ENCODE results near the gene JADE2.
A peak's percentile ranks its signal among the peaks of the same experiment; 100 is the strongest.

JADE2 gene

DNA sequence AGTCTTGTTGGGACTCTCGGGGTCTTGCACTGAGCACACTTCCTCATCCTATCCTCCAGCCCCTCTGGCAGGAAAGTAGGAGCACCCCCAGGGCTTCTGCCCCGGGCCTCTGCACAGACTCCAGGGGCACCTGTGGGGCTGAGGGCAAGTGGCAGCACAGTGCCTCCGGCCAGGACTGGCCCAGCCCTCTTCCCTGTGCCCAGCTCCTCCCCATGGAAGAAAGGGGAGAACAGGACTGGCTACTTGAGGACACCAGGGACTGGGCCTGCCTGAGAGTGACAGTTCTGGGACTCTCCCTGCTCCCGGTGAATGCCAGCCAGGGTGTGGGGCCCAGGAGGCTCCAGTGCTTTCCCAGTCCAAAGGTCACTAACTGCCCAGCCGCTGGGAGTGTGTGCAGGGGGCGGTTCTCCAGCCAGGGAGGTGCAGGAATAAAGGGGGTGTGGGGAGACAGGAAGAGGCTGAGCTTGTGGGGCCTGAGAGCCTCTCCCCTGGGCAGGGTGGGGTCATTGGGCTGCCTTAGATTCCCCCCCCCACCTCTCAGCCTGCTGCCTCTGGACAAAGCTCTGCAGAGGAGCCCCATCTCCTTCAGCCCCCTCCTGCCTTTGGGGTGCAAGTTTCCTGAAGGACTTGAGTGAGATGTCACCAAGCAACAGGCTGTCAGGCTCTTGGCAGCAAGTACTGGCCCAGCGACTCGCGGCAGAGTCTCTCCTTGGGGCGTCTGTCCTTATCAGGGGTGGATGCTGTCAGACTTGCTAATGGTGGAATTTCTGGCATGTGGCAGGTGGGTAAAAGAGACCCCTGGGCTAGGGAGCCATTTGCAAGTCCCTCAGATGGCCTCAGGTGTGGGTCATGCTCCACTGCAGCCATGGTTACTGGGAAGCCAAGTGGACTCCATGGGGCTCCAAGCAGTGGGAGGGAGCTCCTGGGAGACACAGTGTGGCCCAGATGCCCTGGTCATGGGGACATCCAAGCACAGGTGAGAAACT is 19.1 kb upstream of the JADE2 start:
- TF ChIP-seq, protein P1, sequence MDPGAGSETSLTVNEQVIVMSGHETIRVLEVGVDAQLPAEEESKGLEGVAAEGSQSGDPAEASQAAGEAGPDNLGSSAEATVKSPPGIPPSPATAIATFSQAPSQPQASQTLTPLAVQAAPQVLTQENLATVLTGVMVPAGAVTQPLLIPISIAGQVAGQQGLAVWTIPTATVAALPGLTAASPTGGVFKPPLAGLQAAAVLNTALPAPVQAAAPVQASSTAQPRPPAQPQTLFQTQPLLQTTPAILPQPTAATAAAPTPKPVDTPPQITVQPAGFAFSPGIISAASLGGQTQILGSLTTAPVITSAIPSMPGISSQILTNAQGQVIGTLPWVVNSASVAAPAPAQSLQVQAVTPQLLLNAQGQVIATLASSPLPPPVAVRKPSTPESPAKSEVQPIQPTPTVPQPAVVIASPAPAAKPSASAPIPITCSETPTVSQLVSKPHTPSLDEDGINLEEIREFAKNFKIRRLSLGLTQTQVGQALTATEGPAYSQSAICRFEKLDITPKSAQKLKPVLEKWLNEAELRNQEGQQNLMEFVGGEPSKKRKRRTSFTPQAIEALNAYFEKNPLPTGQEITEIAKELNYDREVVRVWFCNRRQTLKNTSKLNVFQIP (CRISPR knock-in tag; IDR thresholded peaks at IDR 0.05; ENCODE audit: borderline replicate concordance, low read depth), result no peak
- no peak for TF ChIP-seq ZNF8 (CRISPR knock-in tag; IDR thresholded peaks at IDR 0.05)
- no peak for TF ChIP-seq ARNTL (CRISPR knock-in tag; IDR thresholded peaks at IDR 0.05; ENCODE audit: borderline replicate concordance, low read depth)
- no peak for TF ChIP-seq TOX (CRISPR knock-in tag; IDR thresholded peaks at IDR 0.05; ENCODE audit: borderline replicate concordance)
- TF ChIP-seq, protein P2, sequence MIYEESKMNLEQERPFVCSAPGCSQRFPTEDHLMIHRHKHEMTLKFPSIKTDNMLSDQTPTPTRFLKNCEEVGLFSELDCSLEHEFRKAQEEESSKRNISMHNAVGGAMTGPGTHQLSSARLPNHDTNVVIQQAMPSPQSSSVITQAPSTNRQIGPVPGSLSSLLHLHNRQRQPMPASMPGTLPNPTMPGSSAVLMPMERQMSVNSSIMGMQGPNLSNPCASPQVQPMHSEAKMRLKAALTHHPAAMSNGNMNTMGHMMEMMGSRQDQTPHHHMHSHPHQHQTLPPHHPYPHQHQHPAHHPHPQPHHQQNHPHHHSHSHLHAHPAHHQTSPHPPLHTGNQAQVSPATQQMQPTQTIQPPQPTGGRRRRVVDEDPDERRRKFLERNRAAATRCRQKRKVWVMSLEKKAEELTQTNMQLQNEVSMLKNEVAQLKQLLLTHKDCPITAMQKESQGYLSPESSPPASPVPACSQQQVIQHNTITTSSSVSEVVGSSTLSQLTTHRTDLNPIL (CRISPR knock-in tag; IDR thresholded peaks at IDR 0.05; ENCODE audit: low read depth), result no peak
- TF ChIP-seq, protein P3, sequence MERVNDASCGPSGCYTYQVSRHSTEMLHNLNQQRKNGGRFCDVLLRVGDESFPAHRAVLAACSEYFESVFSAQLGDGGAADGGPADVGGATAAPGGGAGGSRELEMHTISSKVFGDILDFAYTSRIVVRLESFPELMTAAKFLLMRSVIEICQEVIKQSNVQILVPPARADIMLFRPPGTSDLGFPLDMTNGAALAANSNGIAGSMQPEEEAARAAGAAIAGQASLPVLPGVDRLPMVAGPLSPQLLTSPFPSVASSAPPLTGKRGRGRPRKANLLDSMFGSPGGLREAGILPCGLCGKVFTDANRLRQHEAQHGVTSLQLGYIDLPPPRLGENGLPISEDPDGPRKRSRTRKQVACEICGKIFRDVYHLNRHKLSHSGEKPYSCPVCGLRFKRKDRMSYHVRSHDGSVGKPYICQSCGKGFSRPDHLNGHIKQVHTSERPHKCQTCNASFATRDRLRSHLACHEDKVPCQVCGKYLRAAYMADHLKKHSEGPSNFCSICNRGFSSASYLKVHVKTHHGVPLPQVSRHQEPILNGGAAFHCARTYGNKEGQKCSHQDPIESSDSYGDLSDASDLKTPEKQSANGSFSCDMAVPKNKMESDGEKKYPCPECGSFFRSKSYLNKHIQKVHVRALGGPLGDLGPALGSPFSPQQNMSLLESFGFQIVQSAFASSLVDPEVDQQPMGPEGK (CRISPR knock-in tag; IDR thresholded peaks at IDR 0.05; ENCODE audit: borderline replicate concordance), result no peak
- TF ChIP-seq ZC3H10 (CRISPR knock-in tag; IDR thresholded peaks at IDR 0.05), result no peak
- TF ChIP-seq ESRRG (CRISPR knock-in tag; IDR thresholded peaks at IDR 0.05), result no peak
- TF ChIP-seq BACH2 (CRISPR knock-in tag; IDR thresholded peaks at IDR 0.05; ENCODE audit: borderline replicate concordance), result no peak
- TF ChIP-seq ZNF70 (CRISPR knock-in tag; IDR thresholded peaks at IDR 0.05), result no peak
- TF ChIP-seq CSDC2 (CRISPR knock-in tag; IDR thresholded peaks at IDR 0.05), result no peak
- no peak for TF ChIP-seq PPARA (CRISPR knock-in tag; IDR thresholded peaks at IDR 0.05; ENCODE audit: borderline replicate concordance)
- no peak for TF ChIP-seq ZFP3 (CRISPR knock-in tag; IDR thresholded peaks at IDR 0.05)
- peak; percentile 84 for ATAC-seq

DNA sequence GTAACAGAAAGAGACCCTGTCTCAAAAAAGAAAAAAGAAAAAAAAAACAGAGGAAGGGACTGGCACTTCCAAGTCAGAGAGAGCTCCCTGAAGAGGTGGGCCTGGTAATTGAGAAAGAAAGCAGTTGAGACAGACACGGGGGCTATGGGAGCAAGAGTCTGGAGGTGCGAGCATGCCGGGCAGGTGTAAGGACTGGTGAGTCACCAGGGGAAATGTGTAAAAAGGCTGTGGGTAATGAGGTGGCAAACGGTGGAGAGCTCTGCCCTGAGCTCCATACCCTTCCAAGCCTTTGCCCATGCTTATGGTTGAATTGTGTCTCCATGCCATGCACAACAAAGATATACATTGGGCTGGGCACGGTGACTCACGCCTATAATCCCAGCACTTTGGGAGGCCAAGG is 18.0 kb upstream of the JADE2 start:
- TF ChIP-seq ARNTL (CRISPR knock-in tag; IDR thresholded peaks at IDR 0.05; ENCODE audit: borderline replicate concordance, low read depth) (no peak), ZNF70 (CRISPR knock-in tag; IDR thresholded peaks at IDR 0.05) (no peak), ZFP3 (CRISPR knock-in tag; IDR thresholded peaks at IDR 0.05) (no peak), ESRRG (CRISPR knock-in tag; IDR thresholded peaks at IDR 0.05) (no peak), GLIS3 (CRISPR knock-in tag; IDR thresholded peaks at IDR 0.05) (no peak), SNAI2 (CRISPR knock-in tag; IDR thresholded peaks at IDR 0.05) (no peak)

DNA sequence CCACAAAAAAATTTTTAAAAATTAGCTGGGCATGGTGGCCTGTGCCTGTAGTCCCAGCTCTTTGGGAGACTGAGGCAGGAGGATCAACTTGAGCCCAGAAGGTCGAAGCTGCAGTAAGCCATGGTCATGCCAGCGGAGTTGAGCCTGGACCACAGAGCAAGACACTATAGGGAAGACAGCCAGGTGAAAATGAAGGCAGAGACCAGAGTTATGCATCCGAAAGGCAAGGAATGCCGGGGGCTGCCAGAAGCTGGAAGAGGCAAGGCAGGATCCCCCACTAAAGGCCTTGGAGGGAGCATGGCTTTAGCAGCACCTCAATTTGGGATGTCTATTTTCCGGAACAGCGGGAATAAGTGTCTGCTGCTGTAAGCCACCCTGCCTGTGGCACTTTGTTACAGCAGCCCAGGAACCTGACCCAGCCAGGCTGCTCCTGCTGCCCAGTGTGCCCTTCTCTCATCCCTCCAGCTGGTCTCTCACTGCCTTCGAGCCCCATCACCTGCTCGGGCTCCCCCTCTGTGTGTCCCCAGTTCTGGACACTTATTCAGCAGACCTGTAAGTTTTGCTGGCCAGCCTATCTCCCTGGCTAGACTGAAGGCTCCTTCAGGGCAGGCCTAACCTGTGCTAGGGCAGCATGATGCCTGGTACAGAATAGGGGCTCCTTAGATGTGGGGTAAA is 16.8 kb upstream of the JADE2 start:
- ATAC-seq, result no peak
- no peak for TF ChIP-seq ESRRG (CRISPR knock-in tag; IDR thresholded peaks at IDR 0.05)
- no peak for TF ChIP-seq ZNF8 (CRISPR knock-in tag; IDR thresholded peaks at IDR 0.05)
- TF ChIP-seq, protein P4, sequence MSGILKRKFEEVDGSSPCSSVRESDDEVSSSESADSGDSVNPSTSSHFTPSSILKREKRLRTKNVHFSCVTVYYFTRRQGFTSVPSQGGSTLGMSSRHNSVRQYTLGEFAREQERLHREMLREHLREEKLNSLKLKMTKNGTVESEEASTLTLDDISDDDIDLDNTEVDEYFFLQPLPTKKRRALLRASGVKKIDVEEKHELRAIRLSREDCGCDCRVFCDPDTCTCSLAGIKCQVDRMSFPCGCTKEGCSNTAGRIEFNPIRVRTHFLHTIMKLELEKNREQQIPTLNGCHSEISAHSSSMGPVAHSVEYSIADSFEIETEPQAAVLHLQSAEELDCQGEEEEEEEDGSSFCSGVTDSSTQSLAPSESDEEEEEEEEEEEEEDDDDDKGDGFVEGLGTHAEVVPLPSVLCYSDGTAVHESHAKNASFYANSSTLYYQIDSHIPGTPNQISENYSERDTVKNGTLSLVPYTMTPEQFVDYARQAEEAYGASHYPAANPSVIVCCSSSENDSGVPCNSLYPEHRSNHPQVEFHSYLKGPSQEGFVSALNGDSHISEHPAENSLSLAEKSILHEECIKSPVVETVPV (CRISPR knock-in tag; IDR thresholded peaks at IDR 0.05), result no peak
- TF ChIP-seq ZFP3 (CRISPR knock-in tag; IDR thresholded peaks at IDR 0.05), result no peak
- no peak for TF ChIP-seq GLIS3 (CRISPR knock-in tag; IDR thresholded peaks at IDR 0.05)
- TF ChIP-seq CSDC2 (CRISPR knock-in tag; IDR thresholded peaks at IDR 0.05), result no peak

More for the DNA sequence above, 18.0 kb upstream of the JADE2 start:
- ATAC-seq, result no peak

DNA sequence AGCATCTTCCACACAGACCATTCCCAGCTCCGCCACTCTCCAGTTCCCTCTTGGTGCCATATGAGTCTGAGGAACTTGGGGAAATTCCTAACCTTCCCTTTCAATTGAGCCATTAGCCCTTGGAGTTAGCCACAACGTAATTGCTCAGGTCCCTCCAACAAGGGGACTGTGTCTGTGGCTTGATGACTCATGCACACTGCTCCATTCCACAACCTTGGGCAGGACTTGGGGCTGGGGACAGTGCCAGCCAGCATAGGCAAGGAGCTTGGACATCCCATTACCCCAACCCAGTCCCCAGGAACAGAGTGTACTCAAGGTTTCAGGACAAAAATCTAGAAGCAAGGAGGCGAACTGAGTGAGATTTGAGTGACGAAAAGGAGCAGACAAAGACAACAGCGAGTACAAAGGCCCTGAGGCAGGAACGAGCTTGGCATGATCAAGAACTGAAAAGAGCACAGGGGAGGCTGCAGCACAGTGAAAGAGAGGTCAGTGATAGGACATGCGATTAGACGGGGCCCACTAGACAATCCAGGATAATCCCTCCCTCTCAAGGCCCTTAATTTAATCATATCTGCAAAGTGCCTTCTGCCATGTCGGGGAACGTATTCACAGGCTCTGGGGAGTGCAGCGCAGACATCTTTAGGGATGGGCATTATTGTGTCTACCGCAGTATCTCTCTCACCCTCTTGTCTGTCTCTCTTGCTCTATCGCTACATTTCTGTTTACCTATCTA is 16.0 kb upstream of the JADE2 start:
- ATAC-seq, result no peak
- TF ChIP-seq OSR1 (CRISPR knock-in tag; IDR thresholded peaks at IDR 0.05) (no peak), ZC3H10 (CRISPR knock-in tag; IDR thresholded peaks at IDR 0.05) (no peak), ARNTL (CRISPR knock-in tag; IDR thresholded peaks at IDR 0.05; ENCODE audit: borderline replicate concordance, low read depth) (no peak), ZNF8 (CRISPR knock-in tag; IDR thresholded peaks at IDR 0.05) (peak; percentile 88), SNAI2 (CRISPR knock-in tag; IDR thresholded peaks at IDR 0.05) (no peak), TCF4 (CRISPR knock-in tag; IDR thresholded peaks at IDR 0.05; ENCODE audit: borderline replicate concordance) (0 out of 2 replicates have a peak, but pooled peaks have one; percentile 15), BACH2 (CRISPR knock-in tag; IDR thresholded peaks at IDR 0.05; ENCODE audit: borderline replicate concordance) (no peak), ESRRG (CRISPR knock-in tag; IDR thresholded peaks at IDR 0.05) (no peak), GLIS3 (CRISPR knock-in tag; IDR thresholded peaks at IDR 0.05) (no peak), RARB (CRISPR knock-in tag; IDR thresholded peaks at IDR 0.05) (no peak), PPARA (CRISPR knock-in tag; IDR thresholded peaks at IDR 0.05; ENCODE audit: borderline replicate concordance) (no peak), ZFP3 (CRISPR knock-in tag; IDR thresholded peaks at IDR 0.05) (no peak)
- TF ChIP-seq, protein P3 (CRISPR knock-in tag; IDR thresholded peaks at IDR 0.05; ENCODE audit: borderline replicate concordance), result no peak
- TF ChIP-seq, protein P2 (CRISPR knock-in tag; IDR thresholded peaks at IDR 0.05; ENCODE audit: low read depth), result no peak

Measured in SK-N-SH treated with all-trans-retinoic acid at 6 μM for 48 hours (cell line).